ENCODE measurements around the gene LIMS3. TPM values are rescaled to one million over a fixed set of nuclear protein-coding genes. Genes with fewer than 3 reads are reported as not detected.
"Not testable (repeated sequence)": the region's sequence is repeated elsewhere in the genome, so short reads cannot be mapped to it uniquely, and the experiment has no call there.

LIMS3 gene
- total RNA-seq, 1 experiment from 2014 or later = 4.5 TPM

- DNase-seq (ENCODE audit: low read depth) = not testable (repeated sequence)
These were observed 26.0 kb downstream of the LIMS3 start for GRCh38 chr2:109924481-109924880.

DNA sequence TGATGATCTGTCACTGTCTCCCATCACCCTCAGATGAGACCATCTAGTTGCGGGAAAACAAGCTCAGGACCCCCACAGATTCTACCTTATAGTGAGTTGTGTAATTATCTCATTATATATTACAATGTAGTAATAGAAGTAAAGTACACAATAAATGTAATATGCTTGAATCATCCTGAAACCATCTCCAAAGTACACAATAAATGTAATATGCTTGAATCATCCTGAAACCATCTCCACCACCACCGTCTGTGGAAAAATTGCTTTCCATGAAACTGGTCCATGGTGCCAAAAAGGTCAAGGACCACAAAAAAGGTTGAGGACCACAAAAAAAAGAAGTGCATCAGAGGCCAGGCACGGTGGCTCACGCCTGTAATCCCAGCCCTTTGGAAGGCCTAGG, 29.3 kb downstream of the LIMS3 start:
- DNase-seq (ENCODE audit: low read depth) = not testable (repeated sequence)

GRCh38 chr2:109929222-109929621, 30.7 kb downstream of the LIMS3 start:
- DNase-seq (ENCODE audit: low read depth) = not testable (repeated sequence)

- DNase-seq (ENCODE audit: low read depth) = not testable (repeated sequence)
These were observed 38.0 kb downstream of the LIMS3 start for GRCh38 chr2:109936534-109936933.

GRCh38 chr2:109945362-109945761, 46.9 kb downstream of the LIMS3 start:
- DNase-seq (ENCODE audit: low read depth) = not testable (repeated sequence)

DNA sequence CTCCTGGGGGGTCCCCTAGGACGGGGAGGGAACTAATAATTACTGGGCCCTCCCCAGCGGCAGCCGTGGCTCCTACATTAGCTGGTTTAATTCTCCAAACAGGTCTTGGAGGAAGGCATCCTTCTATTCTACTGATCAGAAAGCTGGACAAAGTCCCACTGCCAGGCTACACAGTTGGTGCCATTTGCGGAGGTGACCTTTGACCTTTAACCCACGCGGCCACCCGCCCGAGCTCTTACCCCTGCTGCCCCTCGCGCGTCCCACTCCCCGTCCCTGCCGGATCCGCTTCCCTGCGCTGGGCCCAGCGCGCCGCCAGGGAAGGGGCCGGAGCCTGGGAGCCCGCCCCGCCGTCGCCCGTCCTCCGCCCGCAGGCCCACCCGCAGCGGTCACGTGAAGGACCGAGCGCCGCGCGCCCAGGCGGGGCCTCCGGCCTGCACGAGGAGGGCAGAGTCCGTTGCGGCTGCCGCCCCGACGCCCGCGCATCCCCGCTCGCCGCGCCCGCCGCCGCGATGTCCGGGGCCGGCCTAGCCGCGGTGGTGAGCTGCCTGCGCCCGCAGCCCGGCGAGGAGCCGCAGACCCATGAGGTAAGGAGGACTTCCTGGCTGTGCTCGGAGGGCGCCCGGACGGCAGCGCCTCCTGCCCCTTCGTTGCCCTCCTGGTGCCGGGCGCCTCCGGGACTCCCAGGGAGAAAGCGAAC, 48.9 kb downstream of the LIMS3 start:
- not testable (repeated sequence) for DNase-seq (ENCODE audit: low read depth)

DNA sequence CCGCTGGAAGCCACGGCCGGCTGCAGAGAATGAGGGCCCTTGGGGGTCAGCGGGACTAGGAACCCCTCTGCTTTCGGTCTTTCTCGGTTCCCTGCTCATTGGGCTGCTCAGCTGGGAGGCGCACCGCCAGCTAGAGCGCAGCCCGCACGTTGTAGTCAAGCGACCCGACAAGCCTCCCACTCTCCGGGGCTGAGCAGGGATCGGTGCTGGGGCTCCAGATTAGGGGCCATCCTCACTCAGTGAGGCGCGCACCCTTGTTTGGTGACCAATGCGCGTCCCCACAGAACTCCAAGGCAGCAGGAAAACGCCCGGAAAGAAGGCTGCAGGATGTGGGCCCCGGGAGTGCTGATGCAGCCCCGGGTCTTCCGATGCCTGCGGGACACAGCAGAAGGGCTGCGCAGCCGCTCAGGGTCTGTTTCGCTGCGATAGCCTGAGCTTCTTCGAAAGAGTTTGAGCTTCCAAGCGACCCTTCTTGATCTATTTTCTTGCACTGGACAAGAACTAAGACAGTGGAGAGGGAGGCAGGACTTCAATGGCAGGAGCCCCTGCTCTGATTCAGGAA, 49.6 kb downstream of the LIMS3 start:
- DNase-seq (ENCODE audit: low read depth) = not testable (repeated sequence)

DNA sequence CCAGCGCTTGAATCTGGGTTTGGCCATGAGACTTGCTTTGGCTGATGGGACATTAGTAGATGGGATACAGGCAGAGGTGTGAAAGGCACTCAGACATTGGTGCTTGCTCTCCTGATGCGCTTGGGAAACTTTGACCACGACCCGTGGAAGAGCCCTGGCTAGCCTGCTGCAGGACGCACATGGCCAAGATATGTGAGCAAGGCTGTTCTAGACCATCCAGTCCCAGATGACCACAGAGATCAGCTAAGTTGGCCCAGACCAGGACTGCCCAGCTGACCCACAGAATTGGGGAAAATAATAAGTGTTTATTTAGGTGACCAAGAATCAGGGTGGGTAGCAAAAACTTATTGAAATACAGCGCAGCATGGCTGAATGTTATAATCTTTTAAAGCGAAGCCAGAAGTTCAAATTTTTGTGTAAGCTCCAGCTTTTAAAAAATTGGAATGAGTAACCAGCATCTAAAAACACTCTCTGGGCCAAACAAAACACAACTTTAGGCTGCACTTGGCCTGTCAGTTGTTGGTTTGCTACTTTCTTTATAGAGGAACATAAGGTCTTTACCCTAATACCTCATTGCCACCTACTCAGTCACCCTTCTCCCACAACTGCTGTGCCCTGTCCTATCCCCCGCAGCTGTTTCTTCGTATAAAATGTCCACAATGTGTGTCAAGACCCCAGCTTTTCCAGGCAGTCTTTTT, 51.8 kb downstream of the LIMS3 start:
- DNase-seq (ENCODE audit: low read depth) = not testable (repeated sequence)

- DNase-seq (ENCODE audit: low read depth) = not testable (repeated sequence)
These were observed 65.5 kb downstream of the LIMS3 start for GRCh38 chr2:109963942-109964341.

DNA sequence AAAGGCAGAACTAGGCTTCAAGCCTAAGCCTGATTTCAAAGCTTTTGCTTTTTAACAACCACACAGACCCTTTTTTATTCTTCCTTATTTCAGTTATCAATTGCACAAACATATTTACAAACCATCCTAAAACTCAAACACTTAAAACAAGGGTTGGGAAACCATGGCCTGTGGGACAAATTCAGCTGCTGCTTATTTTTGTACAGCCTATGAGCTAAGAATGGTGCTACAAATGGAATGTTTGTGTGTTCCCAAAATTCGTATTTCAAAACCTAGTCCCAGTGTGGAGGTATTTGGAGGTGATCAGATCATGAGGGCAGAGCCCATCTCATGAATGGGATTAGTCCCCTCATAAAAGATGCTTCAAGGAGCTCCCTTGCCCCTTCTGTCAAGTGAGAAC, 67.0 kb downstream of the LIMS3 start:
- DNase-seq (ENCODE audit: low read depth) = not testable (repeated sequence)

DNA sequence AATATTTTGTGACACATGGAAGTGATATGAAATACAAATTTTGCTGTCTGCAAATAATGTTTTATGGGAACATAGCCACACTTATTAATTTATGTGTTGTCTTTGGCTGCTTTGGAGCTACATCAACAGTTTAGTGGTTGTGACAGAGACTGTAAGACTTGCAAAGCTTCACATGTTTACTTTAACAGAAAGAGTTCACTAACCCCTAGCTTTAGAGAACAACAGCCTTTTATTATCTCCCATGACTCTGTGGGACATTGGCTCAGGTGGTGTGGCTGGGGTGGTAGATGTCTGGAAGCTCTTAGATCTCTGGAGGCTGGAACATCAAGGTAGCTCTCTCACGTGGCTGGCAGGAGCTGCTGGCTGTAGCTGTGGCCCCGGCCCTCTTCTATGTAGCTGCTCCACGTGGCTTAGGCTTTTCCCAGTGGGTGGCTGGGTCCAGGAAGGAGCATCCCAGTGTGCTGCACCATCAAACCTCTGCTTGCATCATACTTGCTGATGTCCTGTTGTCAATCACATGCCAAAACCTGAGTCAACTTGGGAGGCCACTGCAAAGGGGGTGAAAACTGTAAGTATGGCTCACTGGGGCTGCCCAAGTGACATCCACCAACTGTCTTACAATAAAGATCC, 67.7 kb downstream of the LIMS3 start:
- DNase-seq (ENCODE audit: low read depth) = not testable (repeated sequence)

DNA sequence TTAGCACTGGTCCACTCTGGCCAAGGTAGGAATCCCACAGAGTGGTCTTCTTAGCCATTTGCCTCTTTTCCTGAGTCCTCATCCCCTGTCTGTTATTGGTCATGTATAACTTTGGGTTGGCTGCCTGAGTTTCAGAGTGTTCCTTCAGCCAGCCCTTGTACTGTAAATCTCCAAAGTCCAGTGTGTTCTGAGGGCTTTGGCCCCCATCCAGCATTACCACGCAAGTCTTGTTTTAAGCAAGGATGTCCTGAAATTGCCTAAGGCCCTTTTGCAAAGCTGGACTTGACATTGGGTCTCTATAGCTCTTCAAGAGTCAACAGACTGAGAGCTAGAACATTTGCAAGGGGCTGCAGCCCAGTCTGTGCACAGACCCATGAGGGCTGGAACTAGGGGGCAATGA, 68.4 kb downstream of the LIMS3 start:
- DNase-seq (ENCODE audit: low read depth) = not testable (repeated sequence)

DNA sequence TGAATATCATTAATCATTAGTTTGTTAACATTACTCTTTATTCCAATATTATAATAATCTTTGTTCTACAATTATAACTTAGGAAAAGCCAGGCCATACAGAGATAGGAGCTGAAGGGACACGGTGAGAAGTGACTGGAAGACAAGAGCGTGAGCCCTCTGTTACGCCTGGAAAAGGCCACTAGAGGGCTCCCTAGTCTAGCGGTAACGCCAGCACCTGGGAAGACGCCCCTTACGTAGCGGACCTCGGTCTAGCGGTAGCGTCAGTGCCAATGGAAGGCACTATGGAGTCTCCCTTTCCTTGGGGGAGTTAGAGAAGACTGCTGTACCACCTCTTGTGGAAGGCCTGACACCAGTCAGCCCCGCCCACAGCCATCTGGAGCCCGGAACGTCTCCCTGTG, 71.4 kb downstream of the LIMS3 start:
- DNase-seq (ENCODE audit: low read depth) = not testable (repeated sequence)

- not testable (repeated sequence) for DNase-seq (ENCODE audit: low read depth)
These were observed 73.2 kb downstream of the LIMS3 start for GRCh38 chr2:109971710-109972109.

Other genes with a start within 250 kb of the LIMS3 start
- gene RGPD5, start 104.4 kb upstream of the LIMS3 start, total RNA-seq (2014; rRNA removed) = 7.6 and 11.1 TPM in 2 replicates
- gene MALL, start 217.1 kb downstream of the LIMS3 start, total RNA-seq (2014; rRNA removed) = 0.19 TPM in 1 of 2 replicates, not detected in the other

Measured in LHCN-M2 (cell line).